ENCODE results near the gene TSEN34. TPM values are rescaled to one million over a fixed set of nuclear protein-coding genes. Genes with fewer than 3 reads are reported as not detected.
A peak's percentile ranks its signal among the peaks of the same experiment; 100 is the strongest.

TSEN34 gene
- total and polyA plus RNA-seq, 2 experiments from 2014 or later: 66.9 to 100.0 TPM

GRCh38 chr19:54162241-54162805, 28.8 kb upstream of the TSEN34 start:
- H3K4me2 ChIP-seq: peak overlapping the region; percentile 79
- 12% methylated on average over 23 of the region's 35 CpGs for WGBS (ENCODE audit: low lambda C conversion rate, missing lambda C conversion rate)
- H3K4me3 ChIP-seq: no peak overlapping the region
- no peak for TF ChIP-seq EZH2phosphoT487 (IDR thresholded peaks at IDR 0.05; ENCODE audit: low read depth, severe bottlenecking, unreplicated experiment)
- TF ChIP-seq CTCF (IDR thresholded peaks at IDR 0.05; ENCODE audit: poor library complexity): no peak
- no peak for TF ChIP-seq EZH2 (IDR thresholded peaks at IDR 0.05; ENCODE audit: borderline replicate concordance)
- H3K79me2 ChIP-seq: peaks cover 14% of the 10 kb centered on the region
- H3K27ac ChIP-seq: peak overlapping the region; percentile 45
- DNase-seq (ENCODE audit: low spot score): peak; percentile 91
- H3K36me3 ChIP-seq (replicated peaks; ENCODE audit: insufficient read depth, low read depth): no peaks in the 10 kb centered on the region
- no peaks in the 10 kb centered on the region for H4K20me1 ChIP-seq (ENCODE audit: insufficient read depth, poor library complexity, severe bottlenecking)
- no peaks in the 10 kb centered on the region for H3K9me3 ChIP-seq (ENCODE audit: low read depth)
- no peaks in the 10 kb centered on the region for H3K27me3 ChIP-seq
- no peak overlapping the region for H2AFZ ChIP-seq
- peaks cover 20% of the 10 kb centered on the region for H3K4me1 ChIP-seq (ENCODE audit: insufficient read depth)
- no peaks in the 10 kb centered on the region for H3K9me2 ChIP-seq (replicated peaks; ENCODE audit: insufficient read depth)

GRCh38 chr19:54162884-54163283, 28.2 kb upstream of the TSEN34 start:
- Histone ChIP-seq H3K4me1 (ENCODE audit: insufficient read depth) (peaks cover 20% of the 10 kb centered on the region), H2AFZ (no peak overlapping the region)
- 96% methylated on average over 14 of the region's 14 CpGs for WGBS (ENCODE audit: low lambda C conversion rate, missing lambda C conversion rate)

GRCh38 chr19:54164369-54165068, 26.6 kb upstream of the TSEN34 start:
- H3K4me2 ChIP-seq: peak overlapping the region; percentile 67
- peak; percentile 89 for DNase-seq (ENCODE audit: low spot score)

More at GRCh38 chr19:54162884-54163283, 28.2 kb upstream of the TSEN34 start:
- peaks cover 12% of the 10 kb centered on the region for H3K79me2 ChIP-seq
- no peaks in the 10 kb centered on the region for H4K20me1 ChIP-seq (ENCODE audit: insufficient read depth, poor library complexity, severe bottlenecking)
- peak overlapping the region; percentile 79 for H3K4me2 ChIP-seq
- TF ChIP-seq EZH2phosphoT487 (IDR thresholded peaks at IDR 0.05; ENCODE audit: low read depth, severe bottlenecking, unreplicated experiment) (no peak), EZH2 (IDR thresholded peaks at IDR 0.05; ENCODE audit: borderline replicate concordance) (no peak), CTCF (IDR thresholded peaks at IDR 0.05; ENCODE audit: poor library complexity) (no peak)
- H3K36me3 ChIP-seq (replicated peaks; ENCODE audit: insufficient read depth, low read depth): no peaks in the 10 kb centered on the region
- no peaks in the 10 kb centered on the region for H3K9me2 ChIP-seq (replicated peaks; ENCODE audit: insufficient read depth)
- H3K4me3 ChIP-seq: no peak overlapping the region
- no peaks in the 10 kb centered on the region for H3K27me3 ChIP-seq
- peak overlapping the region; percentile 45 for H3K27ac ChIP-seq
- no peak for DNase-seq (ENCODE audit: low spot score)
- H3K9me3 ChIP-seq (ENCODE audit: low read depth): no peaks in the 10 kb centered on the region

More at GRCh38 chr19:54164369-54165068, 26.6 kb upstream of the TSEN34 start:
- Histone ChIP-seq H3K4me3 (no peak overlapping the region), H3K27ac (no peak overlapping the region), H3K9me2 (replicated peaks; ENCODE audit: insufficient read depth) (no peaks in the 10 kb centered on the region), H3K79me2 (no peaks in the 10 kb centered on the region), H2AFZ (no peak overlapping the region), H3K4me1 (ENCODE audit: insufficient read depth) (peaks cover 11% of the 10 kb centered on the region), H3K9me3 (ENCODE audit: low read depth) (no peaks in the 10 kb centered on the region), H4K20me1 (ENCODE audit: insufficient read depth, poor library complexity, severe bottlenecking) (no peaks in the 10 kb centered on the region), H3K36me3 (replicated peaks; ENCODE audit: insufficient read depth, low read depth) (no peaks in the 10 kb centered on the region), H3K27me3 (no peaks in the 10 kb centered on the region)
- 22% methylated on average over 37 of the region's 37 CpGs for WGBS (ENCODE audit: low lambda C conversion rate, missing lambda C conversion rate)
- TF ChIP-seq CTCF (IDR thresholded peaks at IDR 0.05; ENCODE audit: poor library complexity): no peak
- TF ChIP-seq EZH2phosphoT487 (IDR thresholded peaks at IDR 0.05; ENCODE audit: low read depth, severe bottlenecking, unreplicated experiment): no peak
- TF ChIP-seq EZH2 (IDR thresholded peaks at IDR 0.05; ENCODE audit: borderline replicate concordance): no peak

Measured in hepatocyte (in vitro differentiated cells).